HEK293 (cell line): ENCODE results near the gene CYP26B1.

ENCODE experiments used
- CTCF ChIP-seq: fragments of 450-650 bp; formaldehyde crosslinking; IDR thresholded peaks from 2 replicates; pipeline ENCODE4 v1.5.1; 2016; ENCODE audit warnings: missing biosample characterization, missing genetic modification characterization
- OSR2 ChIP-seq: fragments of 450-650 bp; formaldehyde crosslinking; IDR thresholded peaks from 2 replicates; pipeline ENCODE4 v1.5.1; 2016; ENCODE audit warnings: missing biosample characterization, missing genetic modification characterization
- YY1 ChIP-seq: fragments of 450-650 bp; formaldehyde crosslinking; IDR thresholded peaks from 2 replicates; pipeline ENCODE4 v1.5.1; 2018; ENCODE audit warnings: missing biosample characterization, missing genetic modification characterization
- ZBTB17 ChIP-seq: fragments of 450-650 bp; formaldehyde crosslinking; IDR thresholded peaks from 2 replicates; pipeline ENCODE4 v1.5.1; 2016; ENCODE audit warnings: missing biosample characterization, missing genetic modification characterization
- ZNF174 ChIP-seq: fragments of 450-650 bp; formaldehyde crosslinking; IDR thresholded peaks from 2 replicates; pipeline ENCODE4 v1.5.0; 2017; ENCODE audit warnings: missing biosample characterization, mild to moderate bottlenecking, missing genetic modification characterization
- ZNF558 ChIP-seq: fragments of 450-650 bp; formaldehyde crosslinking; IDR thresholded peaks from 2 replicates; pipeline ENCODE4 v1.5.1; 2016; ENCODE audit warnings: missing biosample characterization, missing genetic modification characterization
- ZNF791 ChIP-seq: fragments of 450-650 bp; formaldehyde crosslinking; IDR thresholded peaks from 2 replicates; pipeline ENCODE4 v1.5.1; 2016; ENCODE audit warnings: missing biosample characterization, missing genetic modification characterization
- TF ChIP-seq, protein P1 (sequence below): fragments of 450-650 bp; formaldehyde crosslinking; IDR thresholded peaks from 2 replicates; pipeline ENCODE4 v1.5.1; 2016; ENCODE audit warnings: missing biosample characterization, missing genetic modification characterization
- TF ChIP-seq, protein P2 (sequence below): fragments of 450-650 bp; formaldehyde crosslinking; optimal IDR thresholded peaks from 2 replicates; pipeline ENCODE3; 2016; ENCODE audit warnings: missing biosample characterization, mild to moderate bottlenecking, missing genetic modification characterization
- TF ChIP-seq, protein P3 (sequence below): fragments of 450-650 bp; formaldehyde crosslinking; IDR thresholded peaks from 2 replicates; pipeline ENCODE4 v1.5.1; 2016; ENCODE audit warnings: missing biosample characterization, missing genetic modification characterization

DNA sequence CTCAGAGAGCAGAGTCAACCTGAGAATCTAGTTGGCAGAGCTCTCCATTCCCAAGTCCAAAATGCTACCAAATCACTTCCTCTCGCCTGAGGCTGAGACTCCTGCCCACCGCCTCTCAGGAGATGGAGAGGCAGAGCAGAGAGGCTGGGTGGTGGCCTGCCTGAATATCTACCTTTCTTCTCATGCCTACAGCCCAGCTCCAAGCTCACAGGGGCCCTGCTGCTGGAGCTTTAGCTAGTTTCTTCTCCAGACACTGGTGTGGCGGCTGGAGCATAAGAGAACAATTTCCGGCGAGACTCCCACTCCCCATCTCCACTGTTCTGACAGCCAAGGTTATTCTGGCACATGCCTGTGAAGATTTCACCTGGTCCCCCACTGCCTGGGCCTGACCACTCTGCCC lies 8.1 kb upstream of the CYP26B1 start:
- no peak for TF ChIP-seq ZNF791 (tag by site-specific recombination)
- TF ChIP-seq CTCF (tag by site-specific recombination), result no peak
- no peak for TF ChIP-seq ZBTB17
- TF ChIP-seq, protein P1, sequence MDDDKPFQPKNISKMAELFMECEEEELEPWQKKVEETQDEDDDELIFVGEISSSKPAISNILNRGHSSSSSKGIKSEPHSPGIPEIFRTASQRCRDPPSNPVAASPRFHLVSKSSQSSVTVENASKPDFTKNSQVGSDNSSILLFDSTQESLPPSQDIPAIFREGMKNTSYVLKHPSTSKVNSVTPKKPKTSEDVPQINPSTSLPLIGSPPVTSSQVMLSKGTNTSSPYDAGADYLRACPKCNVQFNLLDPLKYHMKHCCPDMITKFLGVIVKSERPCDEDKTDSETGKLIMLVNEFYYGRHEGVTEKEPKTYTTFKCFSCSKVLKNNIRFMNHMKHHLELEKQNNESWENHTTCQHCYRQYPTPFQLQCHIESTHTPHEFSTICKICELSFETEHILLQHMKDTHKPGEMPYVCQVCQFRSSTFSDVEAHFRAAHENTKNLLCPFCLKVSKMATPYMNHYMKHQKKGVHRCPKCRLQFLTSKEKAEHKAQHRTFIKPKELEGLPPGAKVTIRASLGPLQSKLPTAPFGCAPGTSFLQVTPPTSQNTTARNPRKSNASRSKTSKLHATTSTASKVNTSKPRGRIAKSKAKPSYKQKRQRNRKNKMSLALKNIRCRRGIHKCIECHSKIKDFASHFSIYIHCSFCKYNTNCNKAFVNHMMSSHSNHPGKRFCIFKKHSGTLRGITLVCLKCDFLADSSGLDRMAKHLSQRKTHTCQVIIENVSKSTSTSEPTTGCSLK, result no peak
- TF ChIP-seq ZNF558 (tag by site-specific recombination), result no peak
- TF ChIP-seq YY1 (tag by site-specific recombination), result no peak
- TF ChIP-seq ZNF174 (tag by site-specific recombination), result no peak
- TF ChIP-seq, protein P2, sequence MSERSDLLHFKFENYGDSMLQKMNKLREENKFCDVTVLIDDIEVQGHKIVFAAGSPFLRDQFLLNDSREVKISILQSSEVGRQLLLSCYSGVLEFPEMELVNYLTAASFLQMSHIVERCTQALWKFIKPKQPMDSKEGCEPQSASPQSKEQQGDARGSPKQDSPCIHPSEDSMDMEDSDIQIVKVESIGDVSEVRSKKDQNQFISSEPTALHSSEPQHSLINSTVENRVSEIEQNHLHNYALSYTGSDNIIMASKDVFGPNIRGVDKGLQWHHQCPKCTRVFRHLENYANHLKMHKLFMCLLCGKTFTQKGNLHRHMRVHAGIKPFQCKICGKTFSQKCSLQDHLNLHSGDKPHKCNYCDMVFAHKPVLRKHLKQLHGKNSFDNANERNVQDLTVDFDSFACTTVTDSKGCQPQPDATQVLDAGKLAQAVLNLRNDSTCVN (tag by site-specific recombination), result no peak
- TF ChIP-seq, protein P3, sequence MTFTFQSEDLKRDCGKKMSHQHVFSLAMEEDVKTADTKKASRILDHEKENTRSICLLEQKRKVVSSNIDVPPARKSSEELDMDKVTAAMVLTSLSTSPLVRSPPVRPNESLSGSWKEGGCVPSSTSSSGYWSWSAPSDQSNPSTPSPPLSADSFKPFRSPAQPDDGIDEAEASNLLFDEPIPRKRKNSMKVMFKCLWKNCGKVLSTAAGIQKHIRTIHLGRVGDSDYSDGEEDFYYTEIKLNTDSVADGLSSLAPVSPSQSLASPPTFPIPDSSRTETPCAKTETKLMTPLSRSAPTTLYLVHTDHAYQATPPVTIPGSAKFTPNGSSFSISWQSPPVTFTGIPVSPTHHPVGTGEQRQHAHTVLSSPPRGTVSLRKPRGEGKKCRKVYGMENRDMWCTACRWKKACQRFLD, result no peak
- no peak for TF ChIP-seq OSR2 (tag by site-specific recombination)
